HUES64 (cell line): ENCODE data around the gene IPO4. TPM values are rescaled to one million over a fixed set of nuclear protein-coding genes. Genes with fewer than 3 reads are reported as not detected.
A peak's percentile ranks its signal among the peaks of the same experiment; 100 is the strongest.

Experiments used
- H3K27ac ChIP-seq: 2 replicates; pipeline ENCODE4 v1.7.0; 2013; ENCODE audit warnings: low read depth, low read length, inconsistent platforms
- H3K27me3 ChIP-seq: 2 replicates; pipeline ENCODE4 v1.6.1; 2013; ENCODE audit warnings: mild to moderate bottlenecking, low read length; ENCODE audit not compliant: insufficient read depth
- H3K36me3 ChIP-seq: 2 replicates; pipeline ENCODE4 v1.6.1; 2013; ENCODE audit warnings: mild to moderate bottlenecking, low read length; ENCODE audit not compliant: insufficient read depth
- H3K4me1 ChIP-seq: 2 replicates; pipeline ENCODE4 v1.6.1; 2013; ENCODE audit warnings: mild to moderate bottlenecking, low read length, moderate library complexity; ENCODE audit not compliant: insufficient read depth
- H3K4me3 ChIP-seq: 2 replicates; pipeline ENCODE4 v1.5.1; 2013; ENCODE audit warnings: mild to moderate bottlenecking, low read length, moderate library complexity
- H3K9ac ChIP-seq: 2 replicates; pipeline ENCODE4 v1.6.1; 2013; ENCODE audit warnings: mild to moderate bottlenecking, low read depth, low read length
- H3K9me3 ChIP-seq: 2 replicates; pipeline ENCODE4 v1.6.1; 2013; ENCODE audit warnings: low read depth, low read length; ENCODE audit not compliant: insufficient read depth
- WGBS: fragments of 150-250, 120-280 bp; methylation state at CpG from one replicate; pipeline ENCODE4 v1.1.7; 2013; ENCODE audit warnings: missing lambda C conversion rate; 5-methylcytosine and 5-hydroxymethylcytosine counted together
- polyA plus RNA-seq, 2 experiments: library from polyadenylated mRNA; stranded (reverse); fragments of 50-300 nt; gene quantifications; one replicate each; pipeline ENCODE4 v1.2.3, GENCODE V29; 2013

IPO4 gene
- 61.6 TPM for polyA plus RNA-seq (2013, experiment 1 of 2)
- 44.8 TPM for polyA plus RNA-seq (2013, experiment 2 of 2)

DNA sequence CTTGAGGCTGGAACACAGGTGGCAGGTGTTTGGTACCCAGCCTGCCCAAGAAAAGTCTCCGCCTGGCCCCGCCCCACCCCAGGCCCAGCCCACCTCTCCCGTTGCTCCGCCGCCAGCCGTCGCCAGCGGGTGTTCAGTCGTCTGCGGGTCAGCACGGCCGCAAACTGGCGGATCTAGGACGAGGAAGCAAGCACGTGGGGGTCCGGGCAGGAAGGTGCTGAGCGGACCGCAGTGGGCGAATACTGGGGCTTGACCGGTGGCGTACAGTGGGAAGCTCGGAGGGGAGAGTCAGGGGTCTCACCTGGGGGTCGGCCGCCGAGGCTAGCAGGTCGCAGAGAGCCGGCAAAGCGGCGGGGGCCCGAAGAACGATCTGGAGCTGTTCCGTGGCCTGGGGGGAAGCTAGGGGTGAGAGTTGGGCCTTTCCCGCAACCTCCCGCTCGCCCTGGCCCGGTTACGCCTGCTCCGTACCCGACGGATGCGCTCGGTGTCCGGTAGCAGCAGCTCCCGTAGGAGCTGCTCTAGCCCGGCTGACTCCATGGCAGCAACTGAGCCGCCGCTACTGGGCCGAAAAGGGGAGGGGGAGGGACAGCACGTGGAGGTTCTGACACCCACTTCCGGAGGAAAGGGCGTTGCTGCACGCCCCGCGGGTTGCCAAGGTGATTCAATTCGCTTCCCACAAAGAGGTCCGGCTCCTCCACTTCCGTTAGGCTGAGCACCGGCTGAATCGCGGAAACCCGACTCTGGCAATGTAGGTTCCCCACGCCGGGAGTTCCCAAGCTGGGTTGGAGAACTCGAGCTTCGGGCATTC lies at the start of gene IPO4:
IPO4 (minus strand) TSS at position 566 of the 808 bp plus-strand sequence; CDS start at position 537, 29 bp downstream.
- WGBS: under 1% methylated on average over 65 of the region's 65 CpGs
- Histone ChIP-seq H3K4me1 (peaks cover 9% of the 10 kb centered on the region; the same call in 1 of the 2 replicates), H3K27me3 (no peaks in the 10 kb centered on the region), H3K4me3 (peak within 1 kb of the TSS; percentile 85), H3K9ac (peak within 1 kb of the TSS; percentile 84), H3K9me3 (no peaks in the 10 kb centered on the region), H3K27ac (peak within 1 kb of the TSS; percentile 66), H3K36me3 (peaks cover 71% of the 10 kb centered on the region)

DNA sequence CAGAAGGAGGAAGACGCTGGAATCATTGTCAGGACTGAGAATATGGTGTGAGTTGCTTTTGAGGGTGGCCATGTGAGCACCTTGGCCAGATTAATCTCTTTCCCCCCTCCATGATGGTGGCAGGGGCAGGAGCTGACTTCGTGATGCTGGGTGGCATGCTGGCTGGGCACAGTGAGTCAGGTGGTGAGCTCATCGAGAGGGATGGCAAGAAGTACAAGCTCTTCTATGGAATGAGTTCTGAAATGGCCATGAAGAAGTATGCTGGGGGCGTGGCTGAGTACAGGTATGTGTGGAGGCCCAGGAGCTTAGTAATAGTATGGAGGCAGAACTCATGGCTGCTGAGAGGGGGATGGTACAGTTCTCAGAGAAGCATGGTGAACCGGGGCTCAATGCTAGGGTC lies 49.5 kb upstream of the IPO4 start:
- Histone ChIP-seq H3K4me3 (no peak overlapping the region), H3K27ac (no peak overlapping the region), H3K27me3 (no peaks in the 10 kb centered on the region), H3K36me3 (peaks cover 71% of the 10 kb centered on the region), H3K9me3 (no peaks in the 10 kb centered on the region), H3K9ac (no peak overlapping the region), H3K4me1 (0 out of 2 replicates have a peak, but pooled peaks cover 5% of the 10 kb centered on the region)
- 94% methylated on average over 5 of the region's 5 CpGs for WGBS

GRCh38 chr14:24237463-24237955 lies 48.9 kb upstream of the IPO4 start:
- 95% methylated on average over 2 of the region's 2 CpGs for WGBS
- H3K36me3 ChIP-seq: peaks cover 71% of the 10 kb centered on the region
- H3K9ac ChIP-seq: no peak overlapping the region
- no peaks in the 10 kb centered on the region for H3K9me3 ChIP-seq
- H3K27ac ChIP-seq: no peak overlapping the region
- H3K4me1 ChIP-seq: 0 out of 2 replicates have a peak, but pooled peaks cover 5% of the 10 kb centered on the region
- no peak overlapping the region for H3K4me3 ChIP-seq
- H3K27me3 ChIP-seq: no peaks in the 10 kb centered on the region

GRCh38 chr14:24236689-24237462 lies 48.3 kb upstream of the IPO4 start:
- Histone ChIP-seq H3K27ac (no peak overlapping the region), H3K9ac (no peak overlapping the region), H3K4me1 (0 out of 2 replicates have a peak, but pooled peaks cover 5% of the 10 kb centered on the region), H3K4me3 (no peak overlapping the region), H3K27me3 (no peaks in the 10 kb centered on the region), H3K36me3 (peaks cover 71% of the 10 kb centered on the region), H3K9me3 (no peaks in the 10 kb centered on the region)
- 95% methylated on average over 6 of the region's 6 CpGs for WGBS

DNA sequence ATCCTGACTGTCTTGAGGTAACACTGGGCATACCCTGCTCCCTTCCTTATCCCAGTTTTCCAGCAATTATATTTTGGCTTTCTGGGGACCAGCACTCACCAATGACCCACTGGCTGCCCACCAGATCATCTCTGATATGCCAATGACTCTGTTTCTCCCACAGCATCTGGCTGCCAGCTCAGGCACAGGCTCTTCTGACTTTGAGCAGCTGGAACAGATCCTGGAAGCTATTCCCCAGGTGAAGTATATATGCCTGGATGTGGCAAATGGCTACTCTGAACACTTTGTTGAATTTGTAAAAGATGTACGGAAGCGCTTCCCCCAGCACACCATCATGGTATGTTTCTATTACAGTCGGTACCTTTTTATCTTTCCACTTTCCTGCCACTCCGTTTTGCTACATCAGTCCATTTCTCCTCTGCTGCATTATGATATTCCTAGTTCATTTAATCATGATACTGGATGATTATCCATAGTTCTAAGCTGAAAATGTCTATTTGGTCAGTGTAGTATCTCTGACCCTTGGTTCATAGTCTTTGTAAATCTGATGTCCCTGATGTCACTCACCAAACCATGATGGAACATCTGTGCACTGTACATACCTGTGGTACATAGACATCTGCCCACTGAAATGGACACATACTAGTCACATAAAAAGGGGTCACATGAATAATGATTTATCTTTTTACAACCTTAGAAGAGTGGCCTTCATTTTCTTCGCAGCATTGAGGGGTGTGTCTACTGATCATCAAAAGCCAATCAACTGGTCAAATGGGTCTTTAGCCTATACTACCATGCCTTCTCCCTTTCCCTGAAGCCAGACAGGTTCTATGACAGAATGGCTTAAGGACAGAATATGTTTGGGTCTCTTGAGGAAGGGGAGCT lies 47.4 kb upstream of the IPO4 start:
- Histone ChIP-seq H3K9me3 (no peaks in the 10 kb centered on the region), H3K36me3 (peaks cover 70% of the 10 kb centered on the region), H3K4me3 (no peak overlapping the region), H3K27ac (no peak overlapping the region), H3K27me3 (no peaks in the 10 kb centered on the region), H3K9ac (no peak overlapping the region), H3K4me1 (0 out of 2 replicates have a peak, but pooled peaks cover 5% of the 10 kb centered on the region)
- 100% methylated on average over 5 of the region's 5 CpGs for WGBS

DNA sequence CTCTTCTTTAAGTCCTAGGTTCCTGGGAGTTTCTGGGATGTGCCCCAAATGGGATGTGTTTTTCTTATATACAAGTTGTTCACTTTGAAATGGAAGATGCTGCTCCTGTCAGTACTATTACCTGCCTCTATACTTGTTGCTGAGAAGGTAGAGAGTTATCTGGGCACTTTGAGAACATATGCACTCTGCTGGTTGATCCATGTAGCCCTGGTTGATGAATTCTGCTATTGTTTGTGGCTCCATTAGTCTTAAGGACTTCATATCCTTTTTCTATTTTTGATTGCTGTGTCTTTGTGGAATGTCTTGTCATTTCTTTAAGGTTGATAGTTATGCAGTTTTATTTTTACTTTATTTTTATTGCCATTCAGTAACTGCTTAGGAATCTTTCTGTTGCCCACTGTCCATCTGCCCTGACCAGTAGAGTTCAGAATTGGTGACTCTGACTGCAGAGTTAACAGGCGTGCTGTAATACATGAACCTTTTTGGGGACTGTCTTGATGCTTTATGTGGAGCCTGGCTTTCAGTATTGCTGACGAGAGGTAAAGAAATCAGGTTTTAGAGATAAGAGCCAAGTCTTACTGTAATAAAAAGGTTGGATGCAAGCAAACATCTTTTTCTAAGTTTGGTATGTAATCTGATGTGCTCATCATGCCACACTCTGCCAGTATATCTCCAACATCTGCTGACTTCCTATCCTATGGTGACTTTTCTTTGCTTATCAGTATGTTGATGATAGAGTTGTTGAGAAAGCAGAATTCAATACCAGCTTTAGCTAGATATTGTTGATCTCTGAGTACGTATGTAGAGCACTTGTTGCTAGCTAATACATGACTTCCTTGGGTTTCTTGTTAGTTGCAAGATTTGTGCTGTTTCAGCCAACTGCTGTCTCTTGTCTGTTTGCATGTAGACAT lies 45.7 kb upstream of the IPO4 start:
- WGBS: 92% methylated on average over 3 of the region's 3 CpGs
- Histone ChIP-seq H3K27me3 (no peaks in the 10 kb centered on the region), H3K9ac (no peak overlapping the region), H3K4me3 (no peak overlapping the region), H3K4me1 (0 out of 2 replicates have a peak, but pooled peaks cover 5% of the 10 kb centered on the region), H3K27ac (no peak overlapping the region), H3K9me3 (no peaks in the 10 kb centered on the region), H3K36me3 (peaks cover 53% of the 10 kb centered on the region)

GRCh38 chr14:24233538-24233866 lies 44.9 kb upstream of the IPO4 start:
- no peaks in the 10 kb centered on the region for H3K9me3 ChIP-seq
- H3K36me3 ChIP-seq: peaks cover 45% of the 10 kb centered on the region
- H3K4me1 ChIP-seq: 0 out of 2 replicates have a peak, but pooled peaks cover 5% of the 10 kb centered on the region
- H3K9ac ChIP-seq: peak overlapping the region; percentile 81; the same call in 1 of the 2 replicates
- WGBS: 89% methylated on average over 2 of the region's 2 CpGs
- H3K4me3 ChIP-seq: peak overlapping the region; percentile 74
- no peaks in the 10 kb centered on the region for H3K27me3 ChIP-seq
- no peak overlapping the region for H3K27ac ChIP-seq

DNA sequence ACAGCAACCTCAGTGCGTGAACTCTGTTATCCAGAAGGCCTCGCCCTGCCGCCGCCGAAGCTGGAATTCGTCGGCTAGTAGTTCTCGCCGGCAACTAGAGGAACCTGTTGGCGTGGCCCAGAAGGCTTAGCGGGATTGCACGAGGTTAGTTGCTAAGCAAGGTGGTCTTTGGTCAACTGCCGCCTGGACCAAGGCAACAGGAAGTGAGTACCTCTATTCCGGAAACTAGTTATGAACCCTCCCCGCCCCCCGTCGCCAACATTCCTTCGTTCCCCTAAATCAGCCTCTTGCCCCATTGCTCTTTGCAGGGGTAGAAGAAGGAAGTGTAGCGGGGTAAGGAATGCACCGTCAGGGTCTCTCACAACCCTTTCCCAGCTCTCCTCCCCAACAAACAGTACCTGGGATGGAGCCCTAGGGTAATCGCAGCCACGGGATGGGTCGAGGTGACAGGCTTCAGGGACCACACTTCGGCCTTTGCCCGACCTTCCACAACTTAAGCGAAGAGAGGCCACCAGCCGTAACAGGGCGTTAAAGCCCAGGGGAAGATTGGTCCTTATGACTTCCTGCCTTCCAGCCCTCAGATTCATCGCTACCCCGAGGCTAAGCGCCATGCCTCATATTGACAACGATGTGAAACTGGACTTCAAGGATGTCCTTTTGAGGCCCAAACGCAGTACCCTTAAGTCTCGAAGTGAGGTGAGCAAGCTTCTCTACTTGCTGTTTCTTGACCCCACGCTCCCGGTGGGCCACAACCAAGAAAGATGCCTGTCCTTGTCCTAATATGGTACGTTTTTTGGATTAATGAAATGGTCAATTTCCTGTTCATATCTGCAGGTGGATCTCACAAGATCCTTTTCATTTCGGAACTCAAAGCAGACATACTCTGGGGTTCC lies 44.3 kb upstream of the IPO4 start, which contains the start of gene GMPR2:
GMPR2 (plus strand) TSS at position 285 of the 893 bp plus-strand sequence; CDS start at position 610, 325 bp downstream.
- peak within 1 kb of the TSS; percentile 81 for H3K9ac ChIP-seq
- no peaks in the 10 kb centered on the region for H3K9me3 ChIP-seq
- H3K4me3 ChIP-seq: peak within 1 kb of the TSS; percentile 74
- H3K27me3 ChIP-seq: no peaks in the 10 kb centered on the region
- peaks cover 45% of the 10 kb centered on the region for H3K36me3 ChIP-seq
- H3K4me1 ChIP-seq: 0 out of 2 replicates have a peak, but pooled peaks cover 5% of the 10 kb centered on the region
- 9% methylated on average over 36 of the region's 38 CpGs for WGBS
- H3K27ac ChIP-seq: peak within 1 kb of the TSS; percentile 94

DNA sequence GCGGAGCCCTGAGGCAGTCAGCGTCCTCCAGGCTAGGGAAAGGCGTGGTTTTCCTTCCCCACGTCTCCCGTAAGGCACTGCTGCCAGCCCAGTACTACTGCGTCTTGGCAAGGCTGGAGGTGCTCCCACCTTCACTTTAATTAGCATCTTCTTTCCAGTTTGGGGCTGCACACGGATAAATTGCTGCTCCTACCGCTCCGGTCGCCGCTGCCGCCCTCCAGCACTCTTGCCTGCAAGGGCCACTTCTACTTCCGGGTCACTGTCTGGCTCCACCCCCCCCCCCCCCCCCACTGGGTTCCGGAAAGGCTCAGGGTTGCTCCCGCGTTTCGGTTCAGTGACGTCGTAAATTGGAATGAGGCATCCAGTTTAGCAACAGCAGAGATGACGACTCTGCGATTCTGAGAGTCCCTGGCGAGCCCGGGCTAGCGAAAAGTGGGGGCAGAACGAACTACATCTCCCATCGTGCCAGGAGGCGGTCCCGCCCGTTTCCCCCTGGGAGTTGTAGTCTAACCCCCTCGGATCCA lies 43.6 kb upstream of the IPO4 start, which contains the start of gene NEDD8:
NEDD8 (minus strand) TSS at position 247 of the 524 bp plus-strand sequence; CDS start at position 147, 100 bp downstream.
- Histone ChIP-seq H3K9ac (peak within 1 kb of the TSS; percentile 81), H3K4me3 (peak within 1 kb of the TSS; percentile 74), H3K9me3 (no peaks in the 10 kb centered on the region), H3K27me3 (no peaks in the 10 kb centered on the region), H3K36me3 (peaks cover 45% of the 10 kb centered on the region), H3K27ac (peak within 1 kb of the TSS; percentile 94), H3K4me1 (0 out of 2 replicates have a peak, but pooled peaks cover 5% of the 10 kb centered on the region)
- WGBS: under 1% methylated on average over 30 of the region's 30 CpGs
